K562 (cell line): Measurements from ENCODE around the gene SGMS1. TPM values are rescaled to one million over a fixed set of nuclear protein-coding genes. Genes with fewer than 3 reads are reported as not detected.

ENCODE experiments used
- BRCA1 ChIP-seq, 2 experiments: fragments of 450-650 bp in 1 of 2; sonication (generic) in 1 of 2; formaldehyde crosslinking in 1 of 2; IDR thresholded peaks; 2 replicates each; pipeline versions ENCODE4 v1.5.0 to v1.6.1; 2017 to 2020; ENCODE audit warnings: mild to moderate bottlenecking in 1 of 2, missing genetic modification reagents in 1 of 2
- ZNF282 ChIP-seq: sonication (generic); formaldehyde crosslinking; IDR thresholded peaks from 2 replicates; pipeline ENCODE4 v1.8.1; 2023; ENCODE audit warnings: missing genetic modification reagents
- polyA plus RNA-seq, 8 experiments: library from polyadenylated mRNA; depleted of rRNA in 4 of 8; stranded (reverse) in 5 of 8; unstranded in 3 of 8; fragments of >200 nt; fragmentation: Nextera tagmentation in 2 of 8; fragmentation: Illumina TruSeq in 1 of 8; extraction: Ambion mirVana in 2 of 8; extraction: Trizol in 1 of 8; gene quantifications; 2 replicates each; pipeline versions ENCODE4 v1.2.1 to v1.2.3, GENCODE V29; 2011 to 2014; ENCODE audit warnings: inconsistent platforms in 1 of 8, missing spikeins in 1 of 8
- total RNA-seq, 7 experiments: library from RNA; depleted of rRNA in 6 of 7; stranded (reverse); fragments of >200 nt in 6 of 7; fragmentation: Illumina TruSeq in 2 of 7; extraction: Trizol in 2 of 7; gene quantifications; 2 replicates each; pipeline versions ENCODE4 v1.2.1 to v1.2.3, GENCODE V29; 2011 to 2021; ENCODE audit warnings: low replicate concordance in 1 of 7
- TF ChIP-seq, protein P1 (sequence below), 2 experiments: fragments of 450-650 bp; IDR thresholded peaks; 2 replicates each; pipeline ENCODE4 v1.6.1; 2018; ENCODE audit warnings: mild to moderate bottlenecking in 2 of 2, low read depth in 1 of 2; ENCODE audit not compliant: partially characterized antibody in 2 of 2
- TF ChIP-seq, protein P2 (sequence below): fragments of 250-450 bp; sonication (Bioruptor Pico); IDR thresholded peaks from 2 replicates; pipeline ENCODE4 v1.6.1; 2021; ENCODE audit warnings: mild to moderate bottlenecking

The SGMS1 gene
- total and polyA plus RNA-seq, 9 of the 15 experiments (the other 6 are each of a cell fraction or from before 2014, with no cell fraction given) = 22.6 to 232 (median 82.2) TPM

DNA sequence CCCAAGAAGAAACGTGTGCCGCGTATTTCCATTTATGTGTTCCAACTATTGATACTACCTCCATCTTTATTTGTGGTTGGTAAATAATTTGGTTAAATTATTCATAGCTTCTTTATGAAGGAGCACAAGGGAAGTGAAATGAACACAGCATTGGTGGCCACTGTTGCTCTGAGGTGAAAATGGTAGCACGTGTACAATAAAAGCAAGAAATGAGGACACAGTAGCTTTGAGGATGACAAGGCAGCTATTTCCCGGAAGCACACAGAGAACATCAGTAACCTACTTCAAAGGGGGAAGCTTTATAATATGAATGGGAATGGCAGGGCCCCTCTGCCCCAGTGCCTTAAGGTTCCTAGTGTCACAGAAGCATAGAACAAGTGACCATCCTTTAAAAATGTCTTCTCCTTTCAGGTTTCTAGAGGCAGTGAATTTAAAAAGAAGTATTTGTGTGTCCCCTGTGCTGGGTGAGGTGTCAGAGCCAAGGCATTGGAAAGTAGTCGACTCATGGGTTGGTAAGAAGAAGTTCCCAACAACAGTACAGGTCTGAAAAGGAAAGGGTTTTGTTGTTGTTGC, 78.8 kb downstream of the SGMS1 start (continued):
- TF ChIP-seq, protein P1, sequence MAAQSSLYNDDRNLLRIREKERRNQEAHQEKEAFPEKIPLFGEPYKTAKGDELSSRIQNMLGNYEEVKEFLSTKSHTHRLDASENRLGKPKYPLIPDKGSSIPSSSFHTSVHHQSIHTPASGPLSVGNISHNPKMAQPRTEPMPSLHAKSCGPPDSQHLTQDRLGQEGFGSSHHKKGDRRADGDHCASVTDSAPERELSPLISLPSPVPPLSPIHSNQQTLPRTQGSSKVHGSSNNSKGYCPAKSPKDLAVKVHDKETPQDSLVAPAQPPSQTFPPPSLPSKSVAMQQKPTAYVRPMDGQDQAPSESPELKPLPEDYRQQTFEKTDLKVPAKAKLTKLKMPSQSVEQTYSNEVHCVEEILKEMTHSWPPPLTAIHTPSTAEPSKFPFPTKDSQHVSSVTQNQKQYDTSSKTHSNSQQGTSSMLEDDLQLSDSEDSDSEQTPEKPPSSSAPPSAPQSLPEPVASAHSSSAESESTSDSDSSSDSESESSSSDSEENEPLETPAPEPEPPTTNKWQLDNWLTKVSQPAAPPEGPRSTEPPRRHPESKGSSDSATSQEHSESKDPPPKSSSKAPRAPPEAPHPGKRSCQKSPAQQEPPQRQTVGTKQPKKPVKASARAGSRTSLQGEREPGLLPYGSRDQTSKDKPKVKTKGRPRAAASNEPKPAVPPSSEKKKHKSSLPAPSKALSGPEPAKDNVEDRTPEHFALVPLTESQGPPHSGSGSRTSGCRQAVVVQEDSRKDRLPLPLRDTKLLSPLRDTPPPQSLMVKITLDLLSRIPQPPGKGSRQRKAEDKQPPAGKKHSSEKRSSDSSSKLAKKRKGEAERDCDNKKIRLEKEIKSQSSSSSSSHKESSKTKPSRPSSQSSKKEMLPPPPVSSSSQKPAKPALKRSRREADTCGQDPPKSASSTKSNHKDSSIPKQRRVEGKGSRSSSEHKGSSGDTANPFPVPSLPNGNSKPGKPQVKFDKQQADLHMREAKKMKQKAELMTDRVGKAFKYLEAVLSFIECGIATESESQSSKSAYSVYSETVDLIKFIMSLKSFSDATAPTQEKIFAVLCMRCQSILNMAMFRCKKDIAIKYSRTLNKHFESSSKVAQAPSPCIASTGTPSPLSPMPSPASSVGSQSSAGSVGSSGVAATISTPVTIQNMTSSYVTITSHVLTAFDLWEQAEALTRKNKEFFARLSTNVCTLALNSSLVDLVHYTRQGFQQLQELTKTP (IDR thresholded peaks at IDR 0.05; ENCODE audit: low read depth in 1 of 2, partially characterized antibody in 2 of 2) = peak in 1 of 2 experiments; percentile 38
- TF ChIP-seq, protein P2, sequence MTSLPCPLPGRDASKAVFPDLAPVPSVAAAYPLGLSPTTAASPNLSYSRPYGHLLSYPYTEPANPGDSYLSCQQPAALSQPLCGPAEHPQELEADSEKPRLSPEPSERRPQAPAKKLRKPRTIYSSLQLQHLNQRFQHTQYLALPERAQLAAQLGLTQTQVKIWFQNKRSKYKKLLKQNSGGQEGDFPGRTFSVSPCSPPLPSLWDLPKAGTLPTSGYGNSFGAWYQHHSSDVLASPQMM (CRISPR knock-in tag) = no peak
- TF ChIP-seq BRCA1 (IDR thresholded peaks at IDR 0.05) (no peak), BRCA1 (CRISPR knock-in tag; IDR thresholded peaks at IDR 0.05) (no peak), ZNF282 (CRISPR knock-in tag) (no peak)
- TF ChIP-seq, all 486 proteins: peak for 39
